HG03039 (cell line): ENCODE results near the gene LGALS8.
"Not testable (repeated sequence)": the region's sequence is repeated elsewhere in the genome, so short reads cannot be mapped to it uniquely, and the experiment has no call there.

Experiments used
- ATAC-seq: cut with Tn5 transposase; IDR thresholded peaks from one replicate; pipeline ENCODE4 v1.9.1; 2021; ENCODE audit warnings: mild to moderate bottlenecking, moderate library complexity; ENCODE audit not compliant: unreplicated experiment

The LGALS8 gene

GRCh38 chr1:236536540-236536939 is 12.8 kb downstream of the LGALS8 start:
- ATAC-seq = no peak

GRCh38 chr1:236540813-236541465 is 17.2 kb downstream of the LGALS8 start:
- ATAC-seq = no peak

- no peak for ATAC-seq
Measured at GRCh38 chr1:236541710-236542109, 17.9 kb downstream of the LGALS8 start.

GRCh38 chr1:236543065-236543669 is 19.4 kb downstream of the LGALS8 start:
- no peak for ATAC-seq

GRCh38 chr1:236545621-236546169 is 21.9 kb downstream of the LGALS8 start:
- no peak for ATAC-seq

- no peak for ATAC-seq
Measured at GRCh38 chr1:236548452-236548851, 24.7 kb downstream of the LGALS8 start.

GRCh38 chr1:236550961-236551851 is 27.4 kb downstream of the LGALS8 start:
- ATAC-seq = no peak

- no peak for ATAC-seq
Measured at GRCh38 chr1:236552096-236552495, 28.3 kb downstream of the LGALS8 start.

- no peak for ATAC-seq
Measured at GRCh38 chr1:236552901-236553300, 29.1 kb downstream of the LGALS8 start.

GRCh38 chr1:236553370-236553769 is 29.6 kb downstream of the LGALS8 start:
- no peak for ATAC-seq

GRCh38 chr1:236556606-236557005 is 32.8 kb downstream of the LGALS8 start:
- ATAC-seq = no peak

GRCh38 chr1:236558081-236558480 is 34.3 kb downstream of the LGALS8 start:
- no peak for ATAC-seq

- ATAC-seq = no peak
Measured at GRCh38 chr1:236558846-236559245, 35.1 kb downstream of the LGALS8 start.

- no peak for ATAC-seq
Measured at GRCh38 chr1:236560213-236560771, 36.5 kb downstream of the LGALS8 start.

GRCh38 chr1:236561976-236562375 is 38.2 kb downstream of the LGALS8 start:
- no peak for ATAC-seq

GRCh38 chr1:236565530-236565929 is 41.7 kb downstream of the LGALS8 start:
- no peak for ATAC-seq

GRCh38 chr1:236568285-236568894 is 44.6 kb downstream of the LGALS8 start:
- ATAC-seq = no peak

- ATAC-seq = no peak
Measured at GRCh38 chr1:236575523-236575922, 51.7 kb downstream of the LGALS8 start.

- no peak for ATAC-seq
Measured at GRCh38 chr1:236576004-236576403, 52.2 kb downstream of the LGALS8 start.

- ATAC-seq = not testable (repeated sequence)
Measured at GRCh38 chr1:236577041-236577440, 53.3 kb downstream of the LGALS8 start.

- ATAC-seq = no peak
Measured at GRCh38 chr1:236578661-236579060, 54.9 kb downstream of the LGALS8 start.
